H54 (cell line): ENCODE results near the gene NAA60.

ENCODE experiments used
- DNase-seq: peaks from one replicate; pipeline ENCODE4 v3.0.0; 2011; ENCODE audit warnings: low spot score, mixed read lengths; ENCODE audit not compliant: insufficient read length
- FAIRE-seq: peaks from 3 replicates; lab custom pipeline; 2011; peaks lifted over from hg19 to GRCh38; lab: Jason Lieb, UNC
- POLR2A ChIP-seq: IDR thresholded peaks from 2 replicates; pipeline ENCODE4 v1.6.1; 2011; ENCODE audit warnings: low read depth, mild to moderate bottlenecking, low read length

The NAA60 gene

GRCh38 chr16:3443108-3444031 lies at the start of gene NAA60, which contains the start of gene ZNF597:
TSS of gene NAA60 (plus strand) at chr16:3443680. CDS start at chr16:3476228, 32,548 bp downstream.
TSS of gene ZNF597 (minus strand) at chr16:3443504. CDS start at chr16:3443153, 351 bp downstream.
- TF ChIP-seq POLR2A, result no peak
- peak; percentile 11 for FAIRE-seq

GRCh38 chr16:3400446-3400778 lies 43.1 kb upstream of the NAA60 start:
- DNase-seq, result no peak
- FAIRE-seq, result no peak

More at GRCh38 chr16:3443108-3444031, at the start of gene NAA60, which contains the start of gene ZNF597:
- DNase-seq, result peak; percentile 54

GRCh38 chr16:3400779-3401688 lies 42.4 kb upstream of the NAA60 start, which contains the start of the genes ZNF174 and ZSCAN32:
TSS of gene ZNF174 (plus strand) at chr16:3401215. CDS start at chr16:3402005, 790 bp downstream.
TSS of gene ZSCAN32 (minus strand) at chr16:3401004. CDS start at chr16:3397557, 3,447 bp downstream.
- TF ChIP-seq POLR2A, result peak; percentile 84
- FAIRE-seq, result peak; percentile 91
- peak; percentile 96 for DNase-seq

More at GRCh38 chr16:3400446-3400778, 43.1 kb upstream of the NAA60 start:
- no peak for TF ChIP-seq POLR2A

GRCh38 chr16:3401719-3402397 lies 41.6 kb upstream of the NAA60 start:
- DNase-seq (no peak), FAIRE-seq (no peak)
- TF ChIP-seq POLR2A, result no peak

GRCh38 chr16:3408561-3409197 lies 34.8 kb upstream of the NAA60 start:
- FAIRE-seq (no peak), DNase-seq (no peak)
- TF ChIP-seq POLR2A, result no peak

- FAIRE-seq (no peak), DNase-seq (no peak)
- TF ChIP-seq POLR2A, result no peak
Observed at GRCh38 chr16:3413730-3414379, 29.6 kb upstream of the NAA60 start.

- no peak for FAIRE-seq
- TF ChIP-seq POLR2A, result no peak
- DNase-seq, result no peak
Observed at GRCh38 chr16:3431779-3432219, 11.7 kb upstream of the NAA60 start.

- FAIRE-seq, result no peak
- DNase-seq, result no peak
- no peak for TF ChIP-seq POLR2A
Observed at GRCh38 chr16:3434373-3434772, 9.1 kb upstream of the NAA60 start.

GRCh38 chr16:3439637-3440036 lies 3.8 kb upstream of the NAA60 start:
- no peak for FAIRE-seq
- TF ChIP-seq POLR2A, result no peak

GRCh38 chr16:3444032-3444388 lies 530 bp downstream of the NAA60 start:
- FAIRE-seq (no peak), DNase-seq (no peak)
- TF ChIP-seq POLR2A, result 0 out of 2 replicates have a peak, but pooled peaks have one; percentile 20

More at GRCh38 chr16:3439637-3440036, 3.8 kb upstream of the NAA60 start:
- no peak for DNase-seq

- TF ChIP-seq POLR2A, result no peak
- peak; percentile 83 for DNase-seq
- FAIRE-seq, result peak; percentile 84
Observed at GRCh38 chr16:3454093-3454492, 10.6 kb downstream of the NAA60 start.

- no peak for TF ChIP-seq POLR2A
- no peak for DNase-seq
- no peak for FAIRE-seq
Observed at GRCh38 chr16:3454631-3455147, 11.2 kb downstream of the NAA60 start.
